Peyer's patch (tissue), 4 donors: ENCODE results near the gene NEURL1B.

ENCODE experiments used
- POLR2A ChIP-seq, 2 donors: fragments of 450-650 bp; IDR thresholded peaks; one replicate each; pipeline ENCODE4 v1.5.1; 2017; ENCODE audit warnings: antibody characterized with exemption in 2 of 2, mild to moderate bottlenecking in 2 of 2, moderate library complexity in 2 of 2
- TF ChIP-seq, protein P1 (sequence below), 6 experiments: fragments of 450-650 bp in 4 of 6; fragments of 200-600 bp in 2 of 6; sonication (generic) in 1 of 6; IDR thresholded peaks; one replicate each; pipeline ENCODE4 v1.5.1; 2017 to 2019; ENCODE audit warnings: antibody characterized with exemption in 6 of 6, mild to moderate bottlenecking in 3 of 6, moderate library complexity in 1 of 6

- TF ChIP-seq, protein P1, sequence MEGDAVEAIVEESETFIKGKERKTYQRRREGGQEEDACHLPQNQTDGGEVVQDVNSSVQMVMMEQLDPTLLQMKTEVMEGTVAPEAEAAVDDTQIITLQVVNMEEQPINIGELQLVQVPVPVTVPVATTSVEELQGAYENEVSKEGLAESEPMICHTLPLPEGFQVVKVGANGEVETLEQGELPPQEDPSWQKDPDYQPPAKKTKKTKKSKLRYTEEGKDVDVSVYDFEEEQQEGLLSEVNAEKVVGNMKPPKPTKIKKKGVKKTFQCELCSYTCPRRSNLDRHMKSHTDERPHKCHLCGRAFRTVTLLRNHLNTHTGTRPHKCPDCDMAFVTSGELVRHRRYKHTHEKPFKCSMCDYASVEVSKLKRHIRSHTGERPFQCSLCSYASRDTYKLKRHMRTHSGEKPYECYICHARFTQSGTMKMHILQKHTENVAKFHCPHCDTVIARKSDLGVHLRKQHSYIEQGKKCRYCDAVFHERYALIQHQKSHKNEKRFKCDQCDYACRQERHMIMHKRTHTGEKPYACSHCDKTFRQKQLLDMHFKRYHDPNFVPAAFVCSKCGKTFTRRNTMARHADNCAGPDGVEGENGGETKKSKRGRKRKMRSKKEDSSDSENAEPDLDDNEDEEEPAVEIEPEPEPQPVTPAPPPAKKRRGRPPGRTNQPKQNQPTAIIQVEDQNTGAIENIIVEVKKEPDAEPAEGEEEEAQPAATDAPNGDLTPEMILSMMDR (IDR thresholded peaks at IDR 0.05) = no peak
- no peak for TF ChIP-seq POLR2A (IDR thresholded peaks at IDR 0.05)
These were observed 7.7 kb downstream of the NEURL1B start for GRCh38 chr5:172648755-172649154.
